ENCODE measurements around the gene SLC30A10. TPM values are rescaled to one million over a fixed set of nuclear protein-coding genes. Genes with fewer than 3 reads are reported as not detected.

SLC30A10 gene
- total RNA-seq, 2 donors from 2014 or later, result 0.52 TPM; not detected in 1

- intact Hi-C loops (cut with DNase I), result no loop called here
- WGBS, 2 donors, result 65 to 72% methylated on average over 6 of the region's 6 CpGs
- DNase-seq (no peak), ATAC-seq (no peak)
- Histone ChIP-seq H3K4me3 (no peak overlapping the region), H3K27me3 (no peaks in the 10 kb centered on the region), H3K4me1 (peaks cover 6% of the 10 kb centered on the region), H3K9me3 (no peaks in the 10 kb centered on the region), H3K27ac (no peak overlapping the region), H3K36me3 (replicated peaks in 1 of 2; ENCODE audit: insufficient read depth in 1 of 2, low read depth in 2 of 2) (peaks cover 0 to 11% of the 10 kb centered on the region in 2 donors)
- TF ChIP-seq CTCF (IDR thresholded peaks at IDR 0.05), result no peak
Measured at GRCh38 chr1:219965285-219966070, 37.1 kb upstream of the SLC30A10 start.

GRCh38 chr1:219963432-219963831, 35.1 kb upstream of the SLC30A10 start:
- no peak overlapping the region for H3K4me3 ChIP-seq
- ATAC-seq (peak; percentile 91), DNase-seq (peak; percentile 39 to 65 (median 55))
- no peak for TF ChIP-seq CTCF (IDR thresholded peaks at IDR 0.05)
- no peak for TF ChIP-seq POLR2A (IDR thresholded peaks at IDR 0.05)
- H3K36me3 ChIP-seq (replicated peaks in 1 of 2; ENCODE audit: insufficient read depth in 1 of 2, low read depth in 2 of 2), result no peaks in the 10 kb centered on the region
- intact Hi-C loops (cut with DNase I), result no loop called here
- no peaks in the 10 kb centered on the region for H3K27me3 ChIP-seq
- H3K27ac ChIP-seq, result no peak overlapping the region
- H3K9me3 ChIP-seq, result no peaks in the 10 kb centered on the region
- 35 to 43% methylated on average over 7 of the region's 7 CpGs for WGBS, 2 donors
- H3K4me1 ChIP-seq, result peaks cover 6% of the 10 kb centered on the region

GRCh38 chr1:219961684-219962083, 33.3 kb upstream of the SLC30A10 start:
- TF ChIP-seq POLR2A (IDR thresholded peaks at IDR 0.05), result no peak
- no peak for TF ChIP-seq CTCF (IDR thresholded peaks at IDR 0.05)
- 81 to 95% methylated on average over 3 of the region's 3 CpGs for WGBS, 2 donors
- DNase-seq (no peak), ATAC-seq (no peak)
- H3K27ac ChIP-seq, result no peak overlapping the region
- no peaks in the 10 kb centered on the region for H3K36me3 ChIP-seq (replicated peaks in 1 of 2; ENCODE audit: insufficient read depth in 1 of 2, low read depth in 2 of 2)
- H3K9me3 ChIP-seq, result no peaks in the 10 kb centered on the region
- intact Hi-C loops (cut with DNase I), result no loop called here
- peaks cover 6% of the 10 kb centered on the region for H3K4me1 ChIP-seq
- no peaks in the 10 kb centered on the region for H3K27me3 ChIP-seq
- no peak overlapping the region for H3K4me3 ChIP-seq

GRCh38 chr1:219959540-219960203, 31.3 kb upstream of the SLC30A10 start:
- 63 to 70% methylated on average over 3 of the region's 3 CpGs for WGBS, 2 donors

More at GRCh38 chr1:219959540-219960203, 31.3 kb upstream of the SLC30A10 start:
- no peak for TF ChIP-seq POLR2A (IDR thresholded peaks at IDR 0.05)
- no peak for TF ChIP-seq CTCF (IDR thresholded peaks at IDR 0.05)
- no peaks in the 10 kb centered on the region for H3K27me3 ChIP-seq
- H3K4me1 ChIP-seq, result peaks cover 13% of the 10 kb centered on the region
- DNase-seq (no peak), ATAC-seq (no peak)
- no peak overlapping the region for H3K27ac ChIP-seq
- intact Hi-C loops (cut with DNase I), result no loop called here
- H3K36me3 ChIP-seq (replicated peaks in 1 of 2; ENCODE audit: insufficient read depth in 1 of 2, low read depth in 2 of 2), result no peaks in the 10 kb centered on the region
- no peak overlapping the region for H3K4me3 ChIP-seq
- H3K9me3 ChIP-seq, result no peaks in the 10 kb centered on the region

Data from body of pancreas (tissue), 4 donors.